ENCODE results near the gene ORM2.

ORM2 gene

DNA sequence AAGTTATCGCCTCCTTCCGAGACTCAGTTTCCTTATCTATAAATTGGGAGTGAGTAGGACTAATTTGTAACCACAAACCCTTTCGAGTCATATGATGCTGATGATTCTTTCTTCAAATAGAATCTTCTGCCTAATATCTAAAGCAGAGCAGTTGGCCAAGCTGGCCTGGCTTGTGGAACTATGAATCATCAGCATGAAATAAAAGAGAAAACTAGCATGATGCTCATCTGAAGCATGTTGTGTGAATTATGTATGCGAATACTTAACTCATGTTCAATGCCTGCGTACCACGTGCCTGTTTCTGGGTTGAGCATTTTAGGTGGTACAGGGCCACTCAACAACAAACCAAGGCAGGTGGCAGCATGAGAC lies 21.8 kb upstream of the ORM2 start:
- no peak overlapping the region for H2AFZ ChIP-seq (ENCODE audit: low read length)
- DNase-seq: no peak
- H3K36me3 ChIP-seq (replicated peaks; ENCODE audit: insufficient read depth, low read length): no peaks in the 10 kb centered on the region
- no peaks in the 10 kb centered on the region for H3K4me1 ChIP-seq (ENCODE audit: low read length)
- H4K20me1 ChIP-seq (ENCODE audit: insufficient read depth, low read length): no peaks in the 10 kb centered on the region
- no peaks in the 10 kb centered on the region for H3F3A ChIP-seq (ENCODE audit: insufficient read depth, low read length)
- no peak overlapping the region for H3K27ac ChIP-seq (ENCODE audit: low read length)
- H3K4me2 ChIP-seq (ENCODE audit: low read depth, low read length): no peak overlapping the region
- H3K9me3 ChIP-seq (replicated peaks; ENCODE audit: insufficient read depth, low read length): no peaks in the 10 kb centered on the region
- no peak for TF ChIP-seq EZH2phosphoT487 (IDR thresholded peaks at IDR 0.05; ENCODE audit: low read length)
- TF ChIP-seq EZH2 (optimal IDR thresholded peaks at IDR 0.05; ENCODE audit: low read depth, low read length): no peak
- H3K9me2 ChIP-seq (replicated peaks; ENCODE audit: insufficient read depth, low read length): no peaks in the 10 kb centered on the region
- no peaks in the 10 kb centered on the region for H3K27me3 ChIP-seq (replicated peaks; ENCODE audit: insufficient read depth, low read length)
- no peak overlapping the region for H3K4me3 ChIP-seq (ENCODE audit: low read length)
- H3K79me2 ChIP-seq (ENCODE audit: low read length): no peaks in the 10 kb centered on the region
- H3K9ac ChIP-seq (ENCODE audit: low read length): no peak overlapping the region

DNA sequence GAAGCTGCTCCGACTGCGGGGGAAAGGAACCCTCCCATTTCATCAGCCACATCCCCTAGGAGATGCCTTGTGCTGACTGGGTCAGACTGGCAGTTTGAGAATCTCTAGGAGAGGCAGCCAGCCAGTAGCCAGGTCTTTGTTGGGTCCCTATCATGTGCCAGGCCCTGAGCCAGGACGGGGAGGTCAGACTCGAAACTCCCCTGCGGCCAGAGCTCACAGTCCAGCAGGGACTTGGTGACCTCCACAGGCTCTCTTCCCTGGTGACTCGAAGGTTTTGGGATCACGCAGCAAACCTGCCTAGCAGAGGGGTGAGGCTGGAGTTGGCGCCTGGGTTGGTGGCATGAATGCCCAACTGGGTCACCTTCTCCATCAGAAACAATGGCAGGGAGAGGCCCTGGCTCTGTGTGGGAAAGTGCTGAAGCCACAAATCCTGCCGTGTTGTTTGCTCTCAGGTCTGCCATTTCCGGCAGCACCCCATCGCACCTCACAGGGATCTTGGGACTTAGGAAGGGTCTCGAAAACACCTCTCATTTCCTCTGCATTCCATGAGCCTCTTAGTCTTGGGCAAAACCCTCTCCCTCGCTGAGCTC lies 21.2 kb upstream of the ORM2 start:
- H3K27ac ChIP-seq (ENCODE audit: low read length): no peak overlapping the region
- H4K20me1 ChIP-seq (ENCODE audit: insufficient read depth, low read length): no peaks in the 10 kb centered on the region
- no peak overlapping the region for H2AFZ ChIP-seq (ENCODE audit: low read length)
- no peaks in the 10 kb centered on the region for H3K36me3 ChIP-seq (replicated peaks; ENCODE audit: insufficient read depth, low read length)
- H3K4me1 ChIP-seq (ENCODE audit: low read length): no peaks in the 10 kb centered on the region
- H3K9me3 ChIP-seq (replicated peaks; ENCODE audit: insufficient read depth, low read length): no peaks in the 10 kb centered on the region
- no peaks in the 10 kb centered on the region for H3F3A ChIP-seq (ENCODE audit: insufficient read depth, low read length)
- H3K9ac ChIP-seq (ENCODE audit: low read length): no peak overlapping the region
- no peak overlapping the region for H3K4me3 ChIP-seq (ENCODE audit: low read length)
- TF ChIP-seq EZH2 (optimal IDR thresholded peaks at IDR 0.05; ENCODE audit: low read depth, low read length): no peak
- TF ChIP-seq, protein P1, sequence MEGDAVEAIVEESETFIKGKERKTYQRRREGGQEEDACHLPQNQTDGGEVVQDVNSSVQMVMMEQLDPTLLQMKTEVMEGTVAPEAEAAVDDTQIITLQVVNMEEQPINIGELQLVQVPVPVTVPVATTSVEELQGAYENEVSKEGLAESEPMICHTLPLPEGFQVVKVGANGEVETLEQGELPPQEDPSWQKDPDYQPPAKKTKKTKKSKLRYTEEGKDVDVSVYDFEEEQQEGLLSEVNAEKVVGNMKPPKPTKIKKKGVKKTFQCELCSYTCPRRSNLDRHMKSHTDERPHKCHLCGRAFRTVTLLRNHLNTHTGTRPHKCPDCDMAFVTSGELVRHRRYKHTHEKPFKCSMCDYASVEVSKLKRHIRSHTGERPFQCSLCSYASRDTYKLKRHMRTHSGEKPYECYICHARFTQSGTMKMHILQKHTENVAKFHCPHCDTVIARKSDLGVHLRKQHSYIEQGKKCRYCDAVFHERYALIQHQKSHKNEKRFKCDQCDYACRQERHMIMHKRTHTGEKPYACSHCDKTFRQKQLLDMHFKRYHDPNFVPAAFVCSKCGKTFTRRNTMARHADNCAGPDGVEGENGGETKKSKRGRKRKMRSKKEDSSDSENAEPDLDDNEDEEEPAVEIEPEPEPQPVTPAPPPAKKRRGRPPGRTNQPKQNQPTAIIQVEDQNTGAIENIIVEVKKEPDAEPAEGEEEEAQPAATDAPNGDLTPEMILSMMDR (IDR thresholded peaks at IDR 0.05; ENCODE audit: low read length): no peak
- no peak for TF ChIP-seq EZH2phosphoT487 (IDR thresholded peaks at IDR 0.05; ENCODE audit: low read length)
- no peak for DNase-seq
- no peak overlapping the region for H3K4me2 ChIP-seq (ENCODE audit: low read depth, low read length)
- H3K79me2 ChIP-seq (ENCODE audit: low read length): no peaks in the 10 kb centered on the region
- no peaks in the 10 kb centered on the region for H3K27me3 ChIP-seq (replicated peaks; ENCODE audit: insufficient read depth, low read length)
- no peaks in the 10 kb centered on the region for H3K9me2 ChIP-seq (replicated peaks; ENCODE audit: insufficient read depth, low read length)

DNA sequence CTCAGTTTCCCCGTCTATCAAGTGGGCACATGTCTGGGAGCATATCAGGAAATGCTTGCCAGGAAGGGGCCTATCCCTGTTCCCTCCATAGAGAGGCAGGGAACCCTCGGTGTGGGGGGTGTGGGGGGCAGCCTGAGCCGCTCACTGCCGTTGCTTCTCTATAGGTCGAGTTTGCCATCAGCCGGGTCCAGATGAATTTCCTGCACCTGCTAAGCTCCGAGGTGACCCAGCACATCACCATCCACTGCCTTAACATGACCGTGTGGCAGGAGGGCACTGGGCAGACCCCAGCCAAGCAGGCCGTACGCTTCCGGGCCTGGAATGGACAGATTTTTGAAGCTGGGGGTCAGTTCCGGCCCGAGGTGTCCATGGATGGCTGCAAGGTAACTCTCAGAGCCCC lies 20.6 kb upstream of the ORM2 start:
- no peaks in the 10 kb centered on the region for H3K9me2 ChIP-seq (replicated peaks; ENCODE audit: insufficient read depth, low read length)
- no peak overlapping the region for H2AFZ ChIP-seq (ENCODE audit: low read length)
- no peak overlapping the region for H3K27ac ChIP-seq (ENCODE audit: low read length)
- no peak overlapping the region for H3K9ac ChIP-seq (ENCODE audit: low read length)
- DNase-seq: no peak
- no peak overlapping the region for H3K4me2 ChIP-seq (ENCODE audit: low read depth, low read length)
- no peaks in the 10 kb centered on the region for H3K36me3 ChIP-seq (replicated peaks; ENCODE audit: insufficient read depth, low read length)
- H3K4me1 ChIP-seq (ENCODE audit: low read length): no peaks in the 10 kb centered on the region
- no peaks in the 10 kb centered on the region for H4K20me1 ChIP-seq (ENCODE audit: insufficient read depth, low read length)
- no peaks in the 10 kb centered on the region for H3K27me3 ChIP-seq (replicated peaks; ENCODE audit: insufficient read depth, low read length)
- no peaks in the 10 kb centered on the region for H3K9me3 ChIP-seq (replicated peaks; ENCODE audit: insufficient read depth, low read length)
- TF ChIP-seq, protein P1 (IDR thresholded peaks at IDR 0.05; ENCODE audit: low read length): no peak
- H3F3A ChIP-seq (ENCODE audit: insufficient read depth, low read length): no peaks in the 10 kb centered on the region
- H3K4me3 ChIP-seq (ENCODE audit: low read length): no peak overlapping the region
- no peaks in the 10 kb centered on the region for H3K79me2 ChIP-seq (ENCODE audit: low read length)

DNA sequence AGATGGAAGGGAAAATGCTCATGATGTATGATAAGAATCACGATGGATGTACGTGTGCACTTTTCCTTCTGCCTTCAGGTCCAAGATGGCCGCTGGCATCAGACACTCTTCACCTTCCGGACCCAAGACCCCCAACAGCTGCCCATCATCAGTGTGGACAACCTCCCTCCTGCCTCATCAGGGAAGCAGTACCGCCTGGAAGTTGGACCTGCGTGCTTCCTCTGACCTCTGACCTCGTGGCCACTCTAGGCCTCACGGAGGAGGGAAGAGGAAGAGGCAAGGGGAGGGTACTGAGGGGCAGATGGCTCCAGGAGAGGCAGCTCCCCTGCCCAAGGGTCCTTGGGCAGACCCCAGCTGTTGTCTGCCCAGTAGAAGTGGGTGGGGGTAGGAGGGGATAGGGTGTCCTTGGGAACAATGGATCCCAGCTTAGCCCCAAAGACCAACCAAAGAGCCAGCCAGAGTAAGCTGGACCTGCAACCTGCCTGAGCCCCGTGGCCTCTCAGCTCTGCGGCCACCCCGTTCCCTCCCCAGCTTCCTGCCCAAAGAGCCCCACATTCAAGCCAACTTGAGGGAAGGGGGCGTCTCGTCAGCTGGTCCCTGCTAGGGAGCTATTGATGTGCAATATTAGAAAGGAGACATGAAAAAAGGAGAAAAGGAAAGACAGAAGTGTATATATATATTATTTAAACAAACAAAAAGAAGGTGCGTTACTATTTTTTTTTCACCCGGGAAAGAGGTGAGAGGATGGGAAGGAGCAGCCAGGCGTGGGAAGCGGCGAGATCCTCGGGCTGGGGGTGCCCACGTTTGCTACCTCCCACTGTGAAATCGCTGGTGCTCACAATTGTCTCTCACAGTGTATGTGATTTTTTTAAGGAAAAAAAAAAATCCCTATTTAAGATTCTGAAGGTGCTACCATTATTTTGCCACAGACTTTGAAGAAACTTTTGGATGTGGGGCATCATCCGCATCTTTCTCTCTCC lies 18.9 kb upstream of the ORM2 start:
- Histone ChIP-seq H3K4me2 (ENCODE audit: low read depth, low read length) (no peak overlapping the region), H3F3A (ENCODE audit: insufficient read depth, low read length) (no peaks in the 10 kb centered on the region), H3K9me2 (replicated peaks; ENCODE audit: insufficient read depth, low read length) (no peaks in the 10 kb centered on the region), H3K9me3 (replicated peaks; ENCODE audit: insufficient read depth, low read length) (no peaks in the 10 kb centered on the region), H3K36me3 (replicated peaks; ENCODE audit: insufficient read depth, low read length) (no peaks in the 10 kb centered on the region), H3K27me3 (replicated peaks; ENCODE audit: insufficient read depth, low read length) (no peaks in the 10 kb centered on the region), H3K27ac (ENCODE audit: low read length) (no peak overlapping the region), H3K4me1 (ENCODE audit: low read length) (no peaks in the 10 kb centered on the region), H3K9ac (ENCODE audit: low read length) (no peak overlapping the region), H4K20me1 (ENCODE audit: insufficient read depth, low read length) (no peaks in the 10 kb centered on the region), H3K4me3 (ENCODE audit: low read length) (no peak overlapping the region), H2AFZ (ENCODE audit: low read length) (no peak overlapping the region), H3K79me2 (ENCODE audit: low read length) (no peaks in the 10 kb centered on the region)
- TF ChIP-seq, protein P1 (IDR thresholded peaks at IDR 0.05; ENCODE audit: low read length): no peak
- TF ChIP-seq EZH2phosphoT487 (IDR thresholded peaks at IDR 0.05; ENCODE audit: low read length): no peak
- no peak for TF ChIP-seq EZH2 (optimal IDR thresholded peaks at IDR 0.05; ENCODE audit: low read depth, low read length)
- DNase-seq: no peak
